H1 (cell line): Measurements from ENCODE around the gene ZC3HAV1.

Source experiments
- ATF3 ChIP-seq: IDR thresholded peaks from 2 replicates; pipeline ENCODE4 v1.6.1; 2011; ENCODE audit warnings: low read depth, mild to moderate bottlenecking, low read length; ENCODE audit not compliant: insufficient read depth
- CEBPB ChIP-seq: IDR thresholded peaks from 2 replicates; pipeline ENCODE4 v1.6.1; 2012; ENCODE audit warnings: low read depth, low read length
- GABPA ChIP-seq: IDR thresholded peaks from 2 replicates; pipeline ENCODE4 v1.6.1; 2011; ENCODE audit warnings: mild to moderate bottlenecking, low read length, moderate library complexity, borderline replicate concordance; ENCODE audit not compliant: insufficient read depth
- GTF2F1 ChIP-seq: IDR thresholded peaks from 2 replicates; pipeline ENCODE4 v1.6.1; 2012; ENCODE audit warnings: low read depth, low read length, improper control_type of control experiment, borderline replicate concordance
- NRF1 ChIP-seq: IDR thresholded peaks from 2 replicates; pipeline ENCODE4 v1.6.1; 2011; ENCODE audit warnings: mild to moderate bottlenecking, low read depth, low read length, improper control_type of control experiment
- POLR2A ChIP-seq, 2 experiments: IDR thresholded peaks; 1 replicate in 1 of 2; 2 replicates in 1 of 2; pipeline ENCODE4 v1.6.1; 2011; ENCODE audit warnings: low read depth in 2 of 2, low read length in 2 of 2, mild to moderate bottlenecking in 2 of 2; ENCODE audit errors: control extremely low read depth in 1 of 2
- POLR2AphosphoS5 ChIP-seq: IDR thresholded peaks from 2 replicates; pipeline ENCODE4 v1.6.1; 2011; ENCODE audit warnings: low read depth, low read length
- RXRA ChIP-seq: IDR thresholded peaks from 2 replicates; pipeline ENCODE4 v1.6.1; 2011; ENCODE audit warnings: low read depth, mild to moderate bottlenecking, low read length, moderate library complexity; ENCODE audit not compliant: insufficient read depth
- TBP ChIP-seq: IDR thresholded peaks from 2 replicates; pipeline ENCODE4 v1.6.1; 2011; ENCODE audit warnings: low read depth, low read length, improper control_type of control experiment
- TF ChIP-seq, protein P1 (sequence below), 3 experiments: IDR thresholded peaks; 1 replicate in 2 of 3; 2 replicates in 1 of 3; pipeline versions ENCODE4 v1.5.1 to v1.6.1; 2011; ENCODE audit warnings: low read length in 3 of 3, mild to moderate bottlenecking in 3 of 3, inconsistent platforms in 2 of 3, low read depth in 1 of 3, moderate library complexity in 1 of 3; ENCODE audit not compliant: insufficient read depth in 1 of 3; ENCODE audit errors: control extremely low read depth in 1 of 3

- TF ChIP-seq POLR2A (IDR thresholded peaks at IDR 0.05; ENCODE audit: control extremely low read depth in 1 of 2, low read depth in 2 of 2, low read length in 2 of 2) (no peak), POLR2AphosphoS5 (no peak), RXRA (no peak), CEBPB (no peak), ATF3 (no peak), GABPA (no peak), NRF1 (no peak), GTF2F1 (no peak), TBP (no peak)
- TF ChIP-seq, protein P1, sequence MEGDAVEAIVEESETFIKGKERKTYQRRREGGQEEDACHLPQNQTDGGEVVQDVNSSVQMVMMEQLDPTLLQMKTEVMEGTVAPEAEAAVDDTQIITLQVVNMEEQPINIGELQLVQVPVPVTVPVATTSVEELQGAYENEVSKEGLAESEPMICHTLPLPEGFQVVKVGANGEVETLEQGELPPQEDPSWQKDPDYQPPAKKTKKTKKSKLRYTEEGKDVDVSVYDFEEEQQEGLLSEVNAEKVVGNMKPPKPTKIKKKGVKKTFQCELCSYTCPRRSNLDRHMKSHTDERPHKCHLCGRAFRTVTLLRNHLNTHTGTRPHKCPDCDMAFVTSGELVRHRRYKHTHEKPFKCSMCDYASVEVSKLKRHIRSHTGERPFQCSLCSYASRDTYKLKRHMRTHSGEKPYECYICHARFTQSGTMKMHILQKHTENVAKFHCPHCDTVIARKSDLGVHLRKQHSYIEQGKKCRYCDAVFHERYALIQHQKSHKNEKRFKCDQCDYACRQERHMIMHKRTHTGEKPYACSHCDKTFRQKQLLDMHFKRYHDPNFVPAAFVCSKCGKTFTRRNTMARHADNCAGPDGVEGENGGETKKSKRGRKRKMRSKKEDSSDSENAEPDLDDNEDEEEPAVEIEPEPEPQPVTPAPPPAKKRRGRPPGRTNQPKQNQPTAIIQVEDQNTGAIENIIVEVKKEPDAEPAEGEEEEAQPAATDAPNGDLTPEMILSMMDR (IDR thresholded peaks at IDR 0.05; ENCODE audit: control extremely low read depth in 1 of 3, insufficient read depth in 1 of 3, low read depth in 1 of 3, low read length in 3 of 3): no peak
Measured at GRCh38 chr7:139078399-139078798, 31.1 kb downstream of the ZC3HAV1 start.
